HG02759 (cell line): ENCODE results near the gene KLKB1.
A peak's percentile ranks its signal among the peaks of the same experiment; 100 is the strongest.

Experiments
- ATAC-seq: cut with Tn5 transposase; IDR thresholded peaks from one replicate; pipeline ENCODE4 v1.9.1; 2021; ENCODE audit warnings: mild to moderate bottlenecking, moderate library complexity; ENCODE audit not compliant: unreplicated experiment

The KLKB1 gene

DNA sequence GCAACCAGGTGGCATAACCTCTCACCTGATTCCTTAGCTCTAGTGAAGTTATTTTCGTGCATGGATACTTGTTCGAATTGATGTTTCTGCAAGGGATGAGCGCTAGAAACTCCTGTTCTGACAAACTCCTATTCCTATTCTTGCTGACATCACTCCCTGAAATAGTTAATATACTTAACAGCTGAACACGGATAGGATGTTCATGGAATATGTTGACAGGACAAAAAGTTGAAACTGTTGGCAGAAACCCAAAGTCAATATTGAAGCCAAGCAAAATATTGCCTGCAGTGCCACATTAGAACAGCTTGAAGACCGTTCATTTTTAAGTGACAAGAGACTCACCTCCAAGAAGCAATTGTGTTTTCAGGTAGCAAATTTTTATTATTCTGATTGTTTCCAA is at the start of gene KLKB1:
Gene KLKB1 (plus strand): TSS at position 287 of the 400 bp plus-strand sequence. CDS start 689 bp downstream, outside the sequence.
- no peak for ATAC-seq

DNA sequence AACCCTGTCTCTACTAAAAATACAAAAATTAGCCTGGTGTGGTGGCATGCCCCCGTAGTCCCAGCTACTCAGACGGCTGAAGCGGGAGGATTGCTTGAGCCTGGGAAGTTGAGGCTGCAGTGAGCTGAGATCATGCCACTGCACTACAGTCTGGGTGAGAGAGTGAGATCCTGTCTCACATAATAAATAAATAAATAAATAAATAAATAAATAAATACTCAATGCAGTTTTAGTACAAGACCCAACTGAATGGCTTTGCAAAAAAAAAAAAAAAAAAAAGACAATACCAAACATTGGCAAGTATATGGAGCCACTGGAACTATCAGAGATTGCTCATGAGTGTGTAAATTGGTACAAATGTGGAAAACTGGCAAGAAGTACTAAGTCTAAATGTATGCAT is 39.2 kb upstream of the KLKB1 start:
- ATAC-seq, result no peak

DNA sequence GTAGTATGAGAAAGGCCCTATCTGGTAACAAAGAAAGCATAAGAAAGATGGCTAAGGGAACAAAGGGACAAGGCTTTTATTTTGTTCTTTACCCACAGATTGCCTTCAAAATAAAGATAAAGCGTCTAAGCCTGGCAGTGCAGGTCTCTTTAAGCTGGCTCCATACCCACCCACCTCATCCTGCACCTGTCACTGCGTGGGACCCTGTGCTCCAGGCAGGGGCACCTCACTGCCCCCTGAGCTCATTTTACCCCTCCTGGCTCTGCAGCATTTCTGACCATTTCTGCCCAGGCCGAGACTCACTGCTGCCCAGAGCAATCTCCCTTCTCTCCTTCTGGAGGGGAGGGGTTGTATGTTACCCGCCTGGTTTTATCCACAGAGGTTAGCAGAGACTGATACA is 37.7 kb upstream of the KLKB1 start:
- no peak for ATAC-seq

DNA sequence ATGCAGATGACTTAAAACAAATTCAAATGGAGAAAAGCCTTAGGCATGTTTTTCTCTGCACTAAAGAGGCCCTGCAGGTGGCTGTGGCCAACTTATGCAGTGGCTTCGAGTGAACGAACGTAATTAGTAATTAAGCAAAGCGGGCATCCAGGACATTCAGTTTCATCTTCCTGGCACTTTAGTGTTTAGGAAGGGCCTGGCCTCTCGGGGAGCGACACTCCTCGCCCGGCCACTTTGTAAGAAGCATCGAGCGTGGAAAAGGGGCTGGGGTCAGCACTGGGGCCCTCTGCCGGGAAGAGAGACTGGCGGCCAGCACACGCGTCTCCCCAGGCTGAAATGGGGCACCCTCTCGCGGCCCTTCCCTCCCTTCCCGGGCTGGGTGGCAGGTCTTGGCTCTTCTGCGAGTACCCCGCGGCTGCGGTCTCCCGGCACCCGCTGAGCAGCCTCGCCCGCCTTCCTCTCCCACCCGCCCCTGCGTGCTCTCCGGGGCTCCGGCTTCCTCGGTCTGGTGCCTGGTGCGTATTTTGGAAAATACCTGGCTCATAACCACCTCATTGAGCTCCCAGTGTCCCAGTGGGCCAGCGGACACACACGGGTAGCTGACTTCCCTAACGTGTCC is 36.6 kb upstream of the KLKB1 start:
- ATAC-seq, result peak; percentile 34

DNA sequence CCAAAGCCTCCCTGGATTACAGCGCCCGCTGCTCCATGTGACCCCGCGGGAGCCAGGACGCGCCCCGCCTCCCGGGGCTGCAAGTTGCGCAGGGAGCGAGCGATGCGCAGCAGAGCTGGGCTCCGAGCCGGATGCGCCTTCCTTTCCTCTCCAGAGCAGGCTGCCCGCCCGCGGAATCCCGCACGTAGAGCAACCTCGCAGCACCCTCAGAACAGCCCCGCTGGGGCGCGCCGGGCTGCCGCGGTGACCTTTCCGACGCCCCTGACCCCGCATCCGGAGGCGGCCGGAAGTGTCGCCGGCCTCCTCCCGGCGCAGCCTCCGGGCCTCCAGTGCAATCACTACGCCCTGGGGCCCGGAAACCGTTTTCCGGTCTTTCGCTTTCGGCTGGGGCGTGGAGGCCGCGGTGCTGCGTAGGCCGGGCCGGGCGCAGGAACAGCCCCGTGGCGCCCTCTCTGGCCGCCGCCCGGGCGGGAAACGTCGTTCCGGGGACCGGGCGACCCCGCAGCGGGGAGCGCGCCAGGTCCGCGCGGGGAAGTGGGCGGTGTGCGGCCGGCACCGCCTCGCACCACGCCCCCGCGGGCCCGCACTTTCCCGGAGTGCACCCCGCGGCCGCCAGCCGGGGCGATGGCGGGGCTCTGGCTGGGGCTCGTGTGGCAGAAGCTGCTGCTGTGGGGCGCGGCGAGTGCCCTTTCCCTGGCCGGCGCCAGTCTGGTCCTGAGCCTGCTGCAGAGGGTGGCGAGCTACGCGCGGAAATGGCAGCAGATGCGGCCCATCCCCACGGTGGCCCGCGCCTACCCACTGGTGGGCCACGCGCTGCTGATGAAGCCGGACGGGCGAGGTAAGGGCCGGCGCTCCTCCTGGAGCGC is 35.9 kb upstream of the KLKB1 start, which contains the start of gene CYP4V2:
Gene CYP4V2 (plus strand): TSS at position 368 of the 866 bp plus-strand sequence. CDS start 257 bp downstream, at position 625.
- peak; percentile 84 for ATAC-seq

DNA sequence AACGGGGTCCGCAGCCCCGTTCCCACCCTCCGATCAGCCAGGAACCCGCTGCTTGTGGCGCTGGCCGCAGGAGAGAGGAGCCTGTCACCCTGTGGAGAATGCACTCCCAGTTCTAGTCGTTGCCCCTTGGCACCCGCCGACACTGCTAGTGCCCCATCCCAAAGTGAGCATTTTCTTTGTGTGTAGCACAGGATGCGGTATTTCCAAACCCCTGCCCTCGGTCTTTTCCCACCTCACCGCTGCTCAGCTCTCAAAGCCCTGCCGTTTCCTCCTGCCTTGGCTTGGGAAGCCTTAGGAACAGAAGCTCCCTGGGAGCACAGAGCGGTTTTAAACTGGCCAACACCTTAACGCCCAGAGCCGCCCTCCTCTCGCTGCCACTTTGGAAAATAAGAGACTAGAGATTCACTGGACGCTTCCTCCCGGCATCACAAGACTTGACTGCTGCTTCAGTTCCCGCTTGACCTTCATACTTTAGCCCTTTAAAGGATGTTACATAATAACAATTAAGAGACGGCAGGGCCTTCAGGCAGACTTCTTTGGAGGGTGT is 35.2 kb upstream of the KLKB1 start:
- no peak for ATAC-seq

DNA sequence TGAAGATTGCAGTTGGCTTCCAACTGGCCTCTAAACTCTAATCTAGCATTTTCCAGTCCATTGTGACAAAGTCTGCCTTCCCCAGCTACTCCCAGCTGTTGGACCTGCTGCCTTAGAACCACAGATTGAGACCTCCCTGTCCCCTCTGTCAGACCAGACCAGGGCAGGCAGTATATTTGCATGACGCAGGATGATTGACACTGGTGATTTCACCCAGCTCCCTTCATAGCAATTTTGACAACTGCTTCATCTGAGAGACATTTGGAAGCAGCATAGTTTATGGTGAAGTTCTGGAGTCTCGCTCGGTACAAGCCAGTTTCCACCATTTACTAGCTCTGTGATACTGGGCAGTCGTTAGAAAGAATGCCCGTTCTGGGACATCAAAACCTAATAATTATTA is 33.5 kb upstream of the KLKB1 start:
- ATAC-seq, result no peak

DNA sequence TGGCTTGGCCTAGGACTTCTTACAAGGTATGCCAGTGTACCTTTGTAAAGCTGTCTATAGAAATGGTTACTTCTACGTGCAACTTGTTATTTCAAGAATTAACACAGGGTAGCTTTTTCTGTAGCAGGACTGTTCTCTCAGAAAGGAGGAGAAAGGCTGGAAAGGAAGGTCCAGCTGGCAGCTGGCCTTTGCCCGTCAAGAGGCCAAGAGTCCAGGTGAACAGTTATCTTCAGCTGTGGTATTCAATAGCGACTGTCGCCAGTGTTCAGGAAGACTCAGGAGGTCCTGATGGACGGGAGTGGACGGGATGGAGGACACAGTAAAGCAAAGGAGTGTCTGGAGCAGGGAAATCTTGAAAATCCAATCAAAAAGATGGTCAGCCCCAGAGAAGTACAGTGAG is 31.2 kb upstream of the KLKB1 start:
- no peak for ATAC-seq

DNA sequence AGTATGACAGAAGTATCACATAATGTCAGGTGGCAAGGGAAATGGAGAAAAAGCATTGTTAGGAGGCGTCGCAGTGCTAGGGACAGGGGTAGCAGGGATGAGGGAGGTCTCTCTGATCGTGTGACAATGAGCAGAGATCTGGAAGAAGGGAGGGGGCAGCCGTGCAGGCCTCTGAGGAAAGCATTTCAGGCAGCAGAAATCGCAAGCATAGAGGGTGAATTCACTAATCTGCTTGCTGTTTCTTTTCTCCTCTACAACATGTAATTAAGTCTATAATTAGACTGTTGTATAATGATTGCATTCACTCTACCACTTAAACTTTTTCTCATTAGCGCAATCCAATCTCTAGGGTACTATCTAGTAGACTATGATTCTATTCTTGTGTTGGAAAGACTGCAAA is 26.8 kb upstream of the KLKB1 start:
- no peak for ATAC-seq

DNA sequence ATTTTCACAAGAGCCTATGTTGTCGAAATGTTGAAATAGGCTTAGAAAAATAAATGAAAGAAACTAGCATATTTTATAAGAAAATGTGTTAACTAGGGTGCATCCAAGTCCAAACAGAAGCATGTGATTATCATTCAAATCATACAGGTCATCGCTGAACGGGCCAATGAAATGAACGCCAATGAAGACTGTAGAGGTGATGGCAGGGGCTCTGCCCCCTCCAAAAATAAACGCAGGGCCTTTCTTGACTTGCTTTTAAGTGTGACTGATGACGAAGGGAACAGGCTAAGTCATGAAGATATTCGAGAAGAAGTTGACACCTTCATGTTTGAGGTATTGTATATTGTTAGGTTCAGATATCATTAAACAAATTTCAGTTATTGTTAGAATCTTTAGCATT is 26.3 kb upstream of the KLKB1 start:
- ATAC-seq, result no peak

DNA sequence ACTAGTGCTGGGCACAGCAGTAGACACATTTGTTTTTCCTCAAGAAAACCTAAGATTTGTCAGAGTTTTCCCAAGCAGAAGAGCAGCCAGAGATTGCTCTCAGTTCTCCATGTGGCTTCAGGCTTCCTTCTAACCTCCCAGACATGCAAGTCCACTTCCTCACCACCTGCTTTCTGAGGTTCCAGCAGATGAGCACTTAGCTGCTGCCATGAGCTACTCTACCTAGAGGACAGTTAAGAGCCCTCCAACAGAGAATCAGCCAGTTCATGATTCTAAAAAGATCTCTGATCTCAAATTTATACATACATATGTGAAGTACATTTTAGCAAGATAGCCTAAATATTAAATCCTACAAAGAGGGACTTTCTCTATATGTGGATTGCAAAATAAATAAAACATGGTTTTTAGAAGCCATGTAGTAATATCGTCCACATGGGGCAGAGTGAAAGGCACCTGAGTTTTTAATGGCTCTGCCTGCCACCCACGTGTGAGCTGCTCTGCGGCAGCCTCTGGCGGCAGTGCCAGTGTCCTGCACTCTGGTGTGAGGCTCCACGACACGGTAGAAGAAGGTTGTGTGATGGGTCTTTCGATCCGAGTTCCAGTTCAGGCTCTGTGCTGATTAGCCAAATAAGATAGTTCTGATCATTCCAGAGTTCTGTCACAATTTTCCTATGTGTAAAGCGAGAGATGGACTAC is 25.6 kb upstream of the KLKB1 start:
- ATAC-seq, result peak; percentile 83

DNA sequence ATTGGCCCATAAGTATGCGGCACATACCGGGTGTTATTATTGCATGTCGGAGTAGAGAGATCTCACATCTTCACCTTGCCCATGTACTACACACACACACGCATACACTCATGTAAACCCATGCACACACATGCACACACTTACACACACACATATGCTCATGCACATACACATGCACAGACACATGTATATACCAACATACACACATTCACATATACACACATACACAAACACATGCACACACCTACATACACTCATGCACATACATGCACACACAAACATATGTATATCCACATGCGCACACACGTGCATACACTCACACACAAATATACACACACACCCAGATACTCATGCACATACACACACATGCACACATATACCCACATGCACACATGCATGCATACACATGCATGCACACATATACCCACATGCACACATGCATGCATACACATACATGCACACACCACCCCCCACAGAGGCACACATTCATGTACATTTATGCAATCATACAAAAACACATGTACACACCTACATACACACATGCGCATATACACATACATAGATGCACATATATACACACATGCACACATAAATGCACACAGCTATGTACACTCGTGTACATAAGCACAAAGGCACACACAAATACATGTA is 24.7 kb upstream of the KLKB1 start:
- no peak for ATAC-seq

DNA sequence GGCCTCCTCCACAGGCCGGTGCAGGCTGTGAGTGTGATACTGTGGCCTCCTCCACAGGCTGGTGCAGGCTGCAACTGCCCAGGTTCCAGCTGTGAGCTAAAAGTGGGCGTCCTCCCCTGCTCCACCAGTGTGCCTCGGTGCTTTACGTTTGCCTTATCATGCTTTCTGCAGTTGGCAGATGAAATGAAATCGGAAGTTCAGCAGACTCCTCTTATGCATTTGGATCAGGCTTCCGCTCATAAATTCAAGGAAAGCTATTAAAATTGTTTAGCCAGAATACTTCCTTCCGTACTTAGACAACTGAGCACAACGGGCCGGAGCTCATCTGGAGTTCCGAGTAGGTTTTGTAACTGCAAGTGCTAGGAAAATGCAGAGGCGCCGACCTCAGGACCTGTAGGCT is 23.9 kb upstream of the KLKB1 start:
- ATAC-seq, result no peak

DNA sequence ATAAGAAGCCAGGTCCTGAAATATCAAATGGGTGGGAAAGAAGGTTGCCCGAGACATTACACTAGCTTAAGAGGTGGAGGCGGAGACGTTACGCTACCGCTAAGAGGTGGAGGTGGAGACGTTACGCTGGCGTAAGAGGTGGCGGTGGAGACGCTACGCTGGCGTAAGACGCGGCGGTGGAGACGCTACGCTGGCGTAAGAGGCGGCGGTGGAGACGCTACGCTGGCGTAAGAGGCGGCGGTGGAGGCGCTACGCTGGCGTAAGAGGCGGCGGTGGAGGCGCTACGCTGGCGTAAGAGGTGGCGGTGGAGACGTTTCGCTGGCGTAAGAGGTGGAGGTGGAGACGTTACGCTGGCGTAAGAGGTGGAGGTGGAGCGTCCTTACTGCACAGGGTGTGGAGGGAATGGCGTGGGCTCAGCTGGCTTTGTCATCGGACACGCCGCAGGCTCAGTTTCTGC is 23.2 kb upstream of the KLKB1 start:
- ATAC-seq, result peak; percentile 62

DNA sequence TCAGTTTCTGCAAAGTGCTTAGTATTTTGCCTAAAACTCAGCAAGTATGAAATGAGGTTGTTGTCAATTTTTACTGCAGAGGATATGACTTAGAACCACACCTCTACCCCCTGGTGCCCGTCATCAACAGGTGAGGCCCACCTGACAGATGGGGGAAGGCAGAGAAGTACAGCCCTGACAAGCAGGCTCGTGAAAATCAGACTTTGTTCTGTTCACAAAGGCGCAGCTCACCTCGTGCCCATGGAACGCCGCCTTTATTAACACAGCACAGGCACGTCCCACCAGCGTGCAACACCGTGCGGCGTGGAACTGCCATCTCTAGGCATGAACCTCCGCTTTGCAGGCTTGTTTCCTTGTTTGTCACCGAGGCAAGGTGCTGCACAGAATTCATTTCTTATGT is 22.6 kb upstream of the KLKB1 start:
- no peak for ATAC-seq

DNA sequence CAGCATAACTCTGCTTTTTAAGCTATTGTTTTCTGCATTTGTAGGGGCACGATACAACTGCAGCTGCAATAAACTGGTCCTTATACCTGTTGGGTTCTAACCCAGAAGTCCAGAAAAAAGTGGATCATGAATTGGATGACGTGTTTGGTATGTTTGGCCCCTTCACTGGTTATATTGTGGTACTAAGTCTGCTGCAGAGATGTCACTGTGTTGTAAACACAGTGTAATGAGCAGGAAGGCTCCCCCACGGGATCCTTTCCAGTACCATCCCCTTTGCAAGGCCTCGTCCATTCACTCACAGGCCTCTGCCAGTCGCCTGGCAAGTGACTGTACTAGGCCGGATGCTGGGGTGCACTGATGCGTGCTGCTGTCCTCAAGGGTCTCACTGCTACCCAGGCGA is 22.2 kb upstream of the KLKB1 start:
- ATAC-seq, result no peak

DNA sequence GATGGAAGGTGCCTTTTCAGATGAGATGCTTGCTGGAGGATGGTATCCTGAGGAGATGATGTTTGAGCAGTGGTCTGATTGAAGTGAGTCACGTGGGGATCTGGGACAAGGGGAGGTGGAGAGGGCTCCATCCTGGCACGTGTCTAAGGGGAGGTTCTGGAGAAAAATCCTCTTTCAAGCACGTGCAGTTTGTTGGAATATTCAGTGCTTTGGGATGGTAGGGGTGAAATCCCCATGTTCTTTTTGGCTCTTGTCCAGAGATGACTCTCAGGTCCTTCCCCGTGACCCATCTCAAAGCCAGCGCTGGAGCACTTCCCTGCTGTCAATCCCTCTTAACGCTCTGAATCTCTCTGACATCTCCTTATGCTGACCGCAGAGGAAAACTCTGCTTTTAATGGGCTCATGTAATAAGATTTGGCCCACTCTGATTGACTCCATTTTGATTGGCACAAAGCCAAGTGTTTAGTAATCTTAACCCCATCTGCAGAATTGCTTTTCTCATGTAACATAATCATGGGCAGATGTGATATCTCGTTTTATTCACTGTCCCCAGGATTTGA is 10.8 kb upstream of the KLKB1 start:
- ATAC-seq, result no peak

DNA sequence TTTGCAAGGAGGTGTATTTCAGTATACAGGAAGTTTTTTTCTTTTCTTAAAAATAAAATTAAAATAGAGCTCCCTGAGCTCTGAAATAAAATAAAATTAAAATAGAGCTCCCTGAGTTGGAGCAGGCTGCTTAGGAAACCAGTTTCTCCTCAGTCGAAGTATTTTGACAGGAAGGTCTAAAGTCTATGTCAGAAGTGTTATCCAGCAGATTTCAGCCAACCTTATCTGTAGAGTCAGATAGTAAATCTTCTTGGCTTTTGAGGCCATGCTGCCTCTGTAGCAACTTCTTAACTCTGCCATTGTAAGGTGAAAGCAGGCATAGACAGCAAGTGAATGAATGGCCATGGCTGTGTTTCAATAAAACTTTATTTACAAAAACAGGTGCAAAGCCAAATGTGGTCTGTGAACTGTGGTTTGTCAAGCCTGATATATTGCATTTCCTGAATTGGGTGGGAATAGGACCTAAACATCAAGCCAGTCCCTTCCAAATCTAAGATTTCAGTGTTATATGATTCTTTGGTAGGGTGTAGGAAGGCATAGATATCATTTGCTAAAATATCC is 9.5 kb upstream of the KLKB1 start:
- ATAC-seq, result no peak

DNA sequence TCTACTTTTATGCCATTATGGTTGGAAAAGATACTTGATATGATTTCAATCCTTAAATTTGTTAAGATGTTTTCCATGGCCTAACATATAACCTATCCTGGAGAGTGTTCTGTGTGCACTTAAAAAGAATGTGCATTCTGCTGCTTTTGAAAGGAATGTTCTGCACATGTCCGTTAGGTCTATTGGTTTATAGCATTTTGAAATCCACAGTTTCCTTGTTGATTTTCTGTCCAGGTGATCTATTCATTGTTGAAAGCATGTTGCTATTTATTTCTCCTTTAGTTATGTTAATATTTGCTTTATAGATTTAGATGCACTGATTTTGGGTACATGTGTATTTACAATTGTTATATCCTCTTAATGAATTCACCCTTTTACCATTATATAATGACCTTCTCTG is 5.7 kb upstream of the KLKB1 start:
- ATAC-seq, result no peak

DNA sequence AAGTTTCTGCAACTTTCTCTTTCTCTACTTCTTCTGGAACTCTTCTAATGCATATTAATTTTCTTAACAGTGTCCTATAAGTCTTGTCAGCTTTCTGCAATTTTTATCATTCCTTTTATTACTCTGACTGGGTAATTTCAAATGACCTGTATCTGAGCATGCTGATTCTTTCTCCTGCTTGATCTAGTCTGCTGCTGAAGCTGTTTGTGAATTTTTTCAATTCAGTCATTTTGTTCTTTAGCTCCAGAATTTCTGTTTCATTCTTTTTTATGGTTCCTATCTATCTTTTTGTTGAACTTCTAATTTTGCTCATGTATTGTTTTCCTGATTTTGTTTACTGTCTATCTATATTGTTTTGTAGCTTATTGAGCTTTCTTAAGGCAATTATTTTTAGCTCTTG is 1.5 kb upstream of the KLKB1 start:
- no peak for ATAC-seq
